Measurements from ENCODE around the gene PTH2R. TPM values are rescaled to one million over a fixed set of nuclear protein-coding genes. Genes with fewer than 3 reads are reported as not detected.
"Not testable (repeated sequence)": the region's sequence is repeated elsewhere in the genome, so short reads cannot be mapped to it uniquely, and the experiment has no call there.

The PTH2R gene
- total and polyA plus RNA-seq, 7 donors, result 0.01 to 0.08 TPM; not detected in 5

GRCh38 chr2:208440716-208441115 lies 34.1 kb downstream of the PTH2R start:
- 43 to 57% (median 49%) methylated on average over 2 of the region's 2 CpGs for WGBS, 3 donors
- no peak for ATAC-seq
- intact Hi-C loops (cut with DNase I), result no loop called here

GRCh38 chr2:208441951-208442350 lies 35.4 kb downstream of the PTH2R start:
- H3K4me3 ChIP-seq, result no peak overlapping the region
- DNase-seq (no peak), ATAC-seq (no peak)
- no peaks in the 10 kb centered on the region for H3K27me3 ChIP-seq (ENCODE audit: insufficient read depth in 3 of 3, low read length in 2 of 3)
- H3K27ac ChIP-seq, result no peak overlapping the region
- WGBS, 3 donors, result 91 to 96% (median 93%) methylated on average over 2 of the region's 2 CpGs
- TF ChIP-seq CTCF (IDR thresholded peaks at IDR 0.05), result no peak
- H3K9me3 ChIP-seq, result no peaks in the 10 kb centered on the region
- H3K36me3 ChIP-seq (ENCODE audit: insufficient read depth in 1 of 2, low read depth in 1 of 2), result no peaks in the 10 kb centered on the region
- no peaks in the 10 kb centered on the region for H3K4me1 ChIP-seq
- intact Hi-C loops (cut with DNase I), result no loop called here

More at GRCh38 chr2:208440716-208441115, 34.1 kb downstream of the PTH2R start:
- Histone ChIP-seq H3K4me3 (no peak overlapping the region), H3K4me1 (no peaks in the 10 kb centered on the region), H3K27me3 (ENCODE audit: insufficient read depth in 3 of 3, low read length in 2 of 3) (no peaks in the 10 kb centered on the region), H3K9me3 (no peaks in the 10 kb centered on the region), H3K36me3 (ENCODE audit: insufficient read depth in 1 of 2, low read depth in 1 of 2) (no peaks in the 10 kb centered on the region), H3K27ac (no peak overlapping the region)
- no peak for DNase-seq
- TF ChIP-seq CTCF (IDR thresholded peaks at IDR 0.05), result no peak

GRCh38 chr2:208447447-208447846 lies 40.9 kb downstream of the PTH2R start:
- ATAC-seq; H3K4me1 ChIP-seq; H3K4me3 ChIP-seq; H3K9me3 ChIP-seq; intact Hi-C loops (cut with DNase I); H3K27me3 ChIP-seq (ENCODE audit: insufficient read depth in 3 of 3, low read length in 2 of 3); DNase-seq; H3K27ac ChIP-seq; H3K36me3 ChIP-seq (ENCODE audit: insufficient read depth in 1 of 2, low read depth in 1 of 2): not testable (repeated sequence)
- WGBS, 3 donors, result 87 to 94% (median 89%) methylated on average over 6 of the region's 6 CpGs

- WGBS, 3 donors, result 60 to 89% (median 86%) methylated on average over 2 of the region's 2 CpGs
- Histone ChIP-seq H3K27ac (no peak overlapping the region), H3K9me3 (no peaks in the 10 kb centered on the region), H3K4me3 (no peak overlapping the region), H3K36me3 (ENCODE audit: insufficient read depth in 1 of 2, low read depth in 1 of 2) (no peaks in the 10 kb centered on the region), H3K4me1 (no peaks in the 10 kb centered on the region), H3K27me3 (ENCODE audit: insufficient read depth in 3 of 3, low read length in 2 of 3) (no peaks in the 10 kb centered on the region)
- no peak for DNase-seq
- ATAC-seq, result no peak
- intact Hi-C loops (cut with DNase I), result no loop called here
- TF ChIP-seq CTCF (IDR thresholded peaks at IDR 0.05), result no peak
These were observed 44.5 kb downstream of the PTH2R start for GRCh38 chr2:208451061-208451460.

GRCh38 chr2:208454861-208455260 lies 48.3 kb downstream of the PTH2R start:
- no peak overlapping the region for H3K27ac ChIP-seq
- no peaks in the 10 kb centered on the region for H3K4me1 ChIP-seq
- intact Hi-C loops (cut with DNase I), result no loop called here
- H3K27me3 ChIP-seq (ENCODE audit: insufficient read depth in 3 of 3, low read length in 2 of 3), result no peaks in the 10 kb centered on the region
- no peak for TF ChIP-seq CTCF (IDR thresholded peaks at IDR 0.05)
- no peaks in the 10 kb centered on the region for H3K36me3 ChIP-seq (ENCODE audit: insufficient read depth in 1 of 2, low read depth in 1 of 2)
- ATAC-seq (no peak), DNase-seq (no peak)
- no peak overlapping the region for H3K4me3 ChIP-seq
- H3K9me3 ChIP-seq, result no peaks in the 10 kb centered on the region
